Left forelimb (tissue), 1 donor: ENCODE measurements around the gene PCDH9.

Experiments used
- DNase-seq: peaks from one replicate; pipeline ENCODE4 v3.0.0-alpha.2; 2018; ENCODE audit warnings: low spot score

Gene PCDH9

DNA sequence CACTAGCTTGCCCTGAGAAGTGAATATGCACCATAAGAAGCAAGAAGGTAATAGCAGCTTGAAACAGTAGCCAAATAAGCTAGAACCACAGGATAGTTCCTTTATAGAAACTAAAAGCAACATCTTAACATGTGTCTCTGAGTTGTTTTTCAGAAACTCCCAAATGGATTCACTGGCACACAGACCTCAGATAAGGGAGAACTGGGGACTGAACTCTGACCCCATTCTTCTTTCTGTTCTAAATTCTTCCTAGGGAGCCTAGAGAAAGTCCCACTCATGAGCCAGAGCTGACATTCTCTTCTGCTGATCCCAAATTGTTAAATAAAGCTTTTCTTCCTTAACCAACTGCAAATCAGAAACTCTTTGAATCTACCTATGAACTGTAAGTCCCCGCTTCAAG, 146.1 kb downstream of the PCDH9 start:
- no peak for DNase-seq

DNA sequence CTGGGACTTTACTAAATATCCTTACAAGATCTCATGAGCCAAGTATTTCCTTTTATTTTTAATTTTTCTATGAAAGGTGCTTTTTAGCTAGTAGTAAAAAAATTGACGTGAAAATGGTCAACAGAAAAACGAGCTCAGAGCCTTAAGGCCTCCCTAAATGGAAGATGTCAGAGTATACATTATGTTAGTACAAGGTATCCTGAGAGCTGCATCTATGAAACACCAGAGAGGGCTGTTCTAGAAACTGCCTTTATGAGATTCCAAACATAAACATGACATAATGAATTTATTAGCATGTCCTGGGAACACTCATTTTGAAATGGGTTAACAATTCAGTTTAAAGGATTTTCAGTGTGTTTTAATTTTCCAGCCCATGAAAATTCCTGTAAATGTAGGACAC, 146.6 kb downstream of the PCDH9 start:
- DNase-seq, result no peak

DNA sequence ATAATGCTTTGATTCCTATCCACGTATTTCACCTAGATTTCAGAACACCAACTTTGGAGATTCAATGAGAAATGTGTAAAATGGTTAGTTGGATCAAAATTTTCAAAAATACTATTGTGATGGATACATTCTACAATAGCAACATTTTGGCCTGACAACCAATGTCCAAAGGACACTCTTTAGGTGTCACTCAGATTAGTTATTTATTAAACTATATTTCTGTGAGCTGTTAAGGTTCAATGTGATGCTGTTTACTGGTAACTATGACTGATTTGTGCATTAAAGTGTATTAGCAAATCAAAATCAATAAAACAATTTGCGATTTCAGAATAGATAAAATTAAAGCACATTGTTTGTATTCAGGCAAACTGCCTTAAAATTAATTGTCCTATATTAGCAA, 149.8 kb downstream of the PCDH9 start:
- DNase-seq, result no peak

DNA sequence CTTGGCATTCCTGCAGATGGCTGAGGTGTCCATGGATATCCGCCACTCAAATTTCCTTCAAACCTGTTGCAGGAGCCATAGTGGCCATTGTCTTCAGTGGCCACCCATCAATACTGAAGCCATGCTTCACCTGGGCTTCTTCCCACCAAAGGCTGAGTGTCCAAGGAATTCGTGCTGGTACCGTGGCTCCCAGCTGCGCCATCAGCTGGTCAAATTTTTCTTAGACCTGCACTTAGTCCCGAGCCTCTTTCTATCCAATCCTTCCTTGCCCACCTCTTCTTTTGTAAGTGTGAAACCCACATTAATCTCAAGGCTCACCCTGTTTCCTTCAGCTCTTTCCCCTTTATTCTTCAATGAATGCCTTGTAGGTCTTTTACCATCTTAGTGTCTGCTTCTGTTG, 152.1 kb downstream of the PCDH9 start:
- DNase-seq, result no peak

DNA sequence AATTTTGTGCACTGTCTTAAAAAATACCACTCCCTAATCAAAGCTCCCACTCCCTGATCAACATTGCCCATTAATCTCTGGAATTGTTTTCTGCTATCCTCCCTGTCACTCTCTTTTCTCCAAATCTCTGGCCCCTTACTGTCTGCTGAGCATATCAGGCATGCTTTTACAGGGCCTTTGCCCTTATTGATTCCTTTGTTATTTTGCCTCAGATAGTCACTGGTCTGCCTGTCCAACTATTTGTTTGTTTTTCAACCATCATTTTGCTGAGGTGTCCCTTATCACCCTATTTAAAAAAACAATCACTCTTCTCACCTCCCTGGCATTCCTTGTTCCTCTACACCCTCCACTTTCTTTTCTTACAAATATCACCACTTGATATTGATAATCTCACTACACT, 153.0 kb downstream of the PCDH9 start:
- DNase-seq, result no peak

DNA sequence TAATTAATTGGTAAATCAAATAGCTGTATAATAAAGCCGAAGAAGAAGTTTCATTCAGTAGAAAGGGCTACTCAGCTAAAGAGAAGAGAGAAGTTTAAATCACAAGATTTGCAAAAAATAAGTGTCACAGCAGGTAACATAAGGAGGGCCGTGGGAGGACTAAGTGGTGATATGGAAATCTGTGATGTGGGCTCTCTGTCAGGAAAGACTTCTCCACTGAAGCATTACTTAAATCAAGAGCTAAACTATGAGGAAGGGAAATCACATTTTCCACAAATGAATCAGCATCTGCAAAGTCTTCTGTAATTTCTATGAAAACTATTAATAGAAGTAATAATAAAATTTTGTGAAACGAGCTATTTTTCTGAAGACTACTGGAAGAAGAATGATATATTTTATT, 153.8 kb downstream of the PCDH9 start:
- no peak for DNase-seq

- DNase-seq, result no peak
Observed at GRCh38 chr13:67075239-67075638, 154.9 kb downstream of the PCDH9 start.

GRCh38 chr13:67071918-67072598, 158.1 kb downstream of the PCDH9 start:
- DNase-seq, result no peak

DNA sequence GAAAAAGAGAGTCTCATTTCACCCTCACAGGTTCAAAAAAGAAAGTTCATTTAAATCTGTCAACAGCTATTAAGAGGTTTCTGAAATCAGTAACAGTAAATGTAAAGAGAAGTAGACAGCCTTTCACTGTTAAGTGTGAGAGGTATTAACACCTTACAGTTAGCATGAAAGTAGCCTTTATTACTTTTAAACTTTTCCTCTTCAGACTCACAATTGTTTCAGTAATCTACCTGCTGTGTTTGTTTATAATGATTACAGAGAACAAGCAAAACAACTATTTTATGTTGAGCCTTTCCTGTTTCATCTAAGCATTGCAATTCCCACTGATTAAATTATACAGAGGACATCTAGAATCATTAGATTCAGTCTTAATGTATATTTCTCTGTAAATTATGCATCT, 159.8 kb downstream of the PCDH9 start:
- DNase-seq, result no peak

DNA sequence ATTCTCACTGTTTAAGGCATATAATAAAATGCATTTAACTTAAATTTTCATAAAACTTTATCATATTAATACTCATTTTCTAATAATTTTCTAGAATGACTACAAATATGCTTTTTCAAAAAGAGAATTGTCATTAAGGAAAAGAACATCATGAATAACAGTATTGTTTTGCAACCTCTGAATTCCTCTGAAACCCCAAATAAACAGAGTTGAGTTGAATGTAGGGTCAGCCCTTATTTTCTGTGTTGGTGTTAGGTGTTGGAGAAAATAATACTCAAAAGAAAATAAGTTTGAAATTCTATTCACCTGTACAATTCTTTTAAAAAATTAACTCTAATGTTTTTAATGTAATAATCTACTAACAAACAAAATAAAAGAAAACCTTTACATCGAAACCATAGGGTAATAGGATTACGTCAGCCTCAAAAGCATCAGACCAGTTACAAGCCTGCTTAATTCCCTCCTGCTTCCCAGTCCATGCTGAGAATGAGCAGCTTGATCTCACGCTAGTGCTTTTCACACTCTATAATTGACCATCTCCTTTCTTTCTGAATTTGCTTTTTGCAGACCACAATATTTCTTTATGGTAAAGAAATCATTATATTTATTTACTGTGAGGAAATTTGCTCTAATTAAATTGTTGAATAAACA, 160.9 kb downstream of the PCDH9 start:
- DNase-seq, result no peak

DNA sequence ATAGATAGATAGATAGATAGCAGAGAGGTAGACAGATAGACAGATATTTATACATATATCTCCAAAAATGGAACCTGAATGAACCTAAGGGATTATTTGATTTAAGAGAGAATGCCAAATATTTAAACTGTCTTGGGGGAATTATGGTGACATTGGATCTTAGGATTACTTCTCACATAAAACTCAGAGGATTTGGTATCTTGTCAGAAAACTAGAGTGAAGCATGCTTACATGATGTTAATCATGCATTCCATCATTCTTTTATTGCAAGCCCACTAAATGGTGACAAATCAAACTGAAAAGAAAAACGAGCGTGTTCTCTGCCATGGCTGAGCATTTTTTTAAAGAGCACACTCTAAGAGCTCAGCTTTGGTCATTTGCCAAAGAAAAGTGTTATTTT, 165.2 kb downstream of the PCDH9 start:
- no peak for DNase-seq

DNA sequence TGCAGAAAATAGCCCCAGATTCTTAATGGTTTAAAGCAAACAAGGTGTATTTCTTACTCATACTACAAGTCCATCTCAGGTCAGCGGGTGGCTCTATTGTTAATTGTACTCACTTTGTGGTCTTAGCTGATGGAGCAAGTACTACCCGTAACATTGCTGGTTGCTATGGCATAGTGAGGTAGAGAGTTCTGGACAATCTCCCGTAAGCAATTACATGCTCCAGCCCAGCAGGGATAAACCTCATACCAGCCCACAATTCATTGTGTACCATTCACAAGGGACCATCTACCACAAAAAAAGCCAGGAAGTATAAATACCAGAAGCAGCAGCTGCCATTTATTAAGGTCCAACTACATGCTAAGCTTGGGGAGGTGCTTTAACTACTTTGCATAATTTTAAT, 167.1 kb downstream of the PCDH9 start:
- no peak for DNase-seq

DNA sequence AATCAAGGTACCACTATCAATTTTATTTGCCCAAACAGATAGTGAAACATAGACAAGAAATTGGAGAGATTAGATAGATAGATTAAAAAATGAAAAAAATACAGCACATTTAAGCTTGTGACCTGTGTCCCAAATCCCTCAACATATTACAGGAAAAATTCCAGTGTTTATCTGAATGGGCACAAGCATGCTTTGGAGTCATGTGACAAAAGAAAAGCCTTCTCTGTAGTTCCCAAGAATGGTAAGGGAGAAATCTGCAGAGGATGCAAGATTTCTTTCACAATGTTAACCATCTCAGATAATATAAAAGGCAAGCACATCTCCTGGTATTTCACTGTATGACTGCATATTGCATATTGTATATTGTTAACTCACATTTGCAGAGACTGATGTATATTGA, 168.0 kb downstream of the PCDH9 start:
- DNase-seq, result no peak

DNA sequence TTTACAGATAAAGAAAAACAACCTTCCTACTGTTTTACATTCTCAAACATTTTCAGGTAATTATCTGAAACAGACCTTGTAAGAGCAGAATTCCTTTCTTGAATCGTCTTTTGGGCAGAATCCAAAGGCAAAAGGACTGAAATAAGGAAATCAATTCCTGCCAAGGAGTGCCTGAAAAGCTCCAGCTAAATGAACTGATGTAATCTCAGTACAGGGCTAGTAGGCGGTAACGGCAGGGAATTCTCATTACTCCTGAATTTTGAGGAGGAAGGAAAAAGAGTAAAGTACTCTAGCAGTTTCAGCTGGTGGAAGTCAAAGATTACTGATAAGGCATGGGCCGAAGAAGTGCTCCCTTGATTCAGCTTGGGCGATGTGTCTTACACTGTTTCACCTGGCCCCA, 168.4 kb downstream of the PCDH9 start:
- no peak for DNase-seq

- DNase-seq, result no peak
Observed at GRCh38 chr13:67052550-67053490, 177.3 kb downstream of the PCDH9 start.

GRCh38 chr13:67049744-67050143, 180.4 kb downstream of the PCDH9 start:
- no peak for DNase-seq

- DNase-seq, result no peak
Observed at GRCh38 chr13:67048821-67049150, 181.3 kb downstream of the PCDH9 start.

- DNase-seq, result no peak
Observed at GRCh38 chr13:67048084-67048820, 181.9 kb downstream of the PCDH9 start.

DNA sequence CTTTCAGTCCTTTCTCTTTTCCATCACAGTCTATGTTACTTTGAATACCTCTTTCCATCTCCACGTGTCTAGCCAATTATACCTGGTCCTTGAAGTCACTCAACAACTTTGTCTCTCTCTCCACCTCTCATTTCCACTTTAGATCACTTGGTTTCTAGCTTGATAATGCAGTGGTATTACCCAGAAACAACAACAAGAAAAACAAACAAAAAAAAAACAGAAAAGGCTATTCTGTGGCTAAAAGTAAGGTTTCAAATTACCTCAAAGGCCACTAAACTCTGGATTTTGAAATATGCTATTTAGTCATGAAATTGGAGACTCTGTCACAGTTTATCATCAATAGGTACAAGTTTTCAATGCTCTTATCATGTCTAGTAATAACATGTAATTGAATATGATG, 184.8 kb downstream of the PCDH9 start:
- no peak for DNase-seq

GRCh38 chr13:67043901-67044300, 186.2 kb downstream of the PCDH9 start:
- no peak for DNase-seq

DNA sequence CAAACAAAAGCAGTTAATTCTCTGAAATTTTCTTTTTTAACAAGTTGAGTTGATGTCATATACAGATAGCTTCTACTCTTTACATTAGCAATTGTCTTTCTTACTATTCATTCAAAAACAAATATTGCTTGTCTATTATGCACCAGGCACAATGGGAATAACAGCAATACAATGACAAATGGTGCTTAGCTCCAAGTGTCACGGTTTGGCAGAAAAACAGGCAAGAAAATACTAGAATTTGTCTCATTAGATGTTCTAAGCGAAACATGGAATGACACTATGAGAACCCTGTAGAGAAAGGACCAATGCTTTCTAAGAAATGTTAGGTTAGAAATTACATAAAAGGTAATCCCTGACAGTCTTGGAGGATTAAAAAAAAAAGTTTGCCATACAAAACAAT, 187.6 kb downstream of the PCDH9 start:
- no peak for DNase-seq

DNA sequence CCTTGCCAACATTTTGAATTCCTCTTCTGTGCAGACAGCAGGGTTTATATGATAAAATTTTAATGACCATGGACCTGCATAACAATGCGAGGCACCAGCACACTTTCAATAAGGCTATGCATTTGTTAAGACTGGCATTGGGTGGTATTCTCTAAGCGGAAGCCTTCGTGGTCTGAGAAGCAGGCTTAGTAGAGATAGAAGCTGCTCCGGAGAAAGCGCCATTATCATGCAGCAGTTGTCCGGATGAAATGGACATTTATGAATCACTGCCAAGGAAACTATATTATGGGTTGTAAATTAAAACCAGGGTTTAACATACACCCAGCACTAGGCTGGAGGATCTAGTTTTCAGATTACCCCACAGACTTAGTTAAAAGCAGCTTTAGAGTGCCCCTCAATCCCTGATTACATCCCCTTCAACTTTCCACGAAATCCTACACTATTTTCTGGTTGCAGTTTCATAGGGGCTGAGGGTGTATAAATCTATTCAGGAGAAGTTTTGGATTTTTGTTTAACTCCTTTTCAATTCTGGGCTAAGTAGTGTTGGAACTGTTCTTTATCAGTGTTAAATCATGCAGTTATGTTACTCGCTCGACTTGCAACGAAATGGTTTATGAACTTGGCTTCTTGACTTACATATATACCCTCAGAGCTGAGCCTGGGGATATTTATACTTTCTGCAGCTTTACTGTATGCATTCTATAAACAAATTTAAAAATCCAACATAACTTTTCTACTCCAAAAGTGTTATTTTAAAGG, 193.3 kb downstream of the PCDH9 start:
- DNase-seq, result no peak
